GM23248 (cell line): ENCODE measurements around the gene TNXB. TPM values are rescaled to one million over a fixed set of nuclear protein-coding genes. Genes with fewer than 3 reads are reported as not detected.
A peak's percentile ranks its signal among the peaks of the same experiment; 100 is the strongest.
"Not testable (repeated sequence)": the region's sequence is repeated elsewhere in the genome, so short reads cannot be mapped to it uniquely, and the experiment has no call there.

Source experiments
- DNase-seq: peaks from one replicate; pipeline ENCODE4 v3.0.0-alpha.2; 2015
- H2AFZ ChIP-seq: fragments of 200-600 bp; sonication (generic); 2 replicates; pipeline ENCODE4 v1.6.1; 2016; ENCODE audit warnings: antibody characterized with exemption
- H3F3A ChIP-seq: fragments of 200-600 bp; sonication (generic); 2 replicates; pipeline ENCODE4 v1.6.1; 2016; ENCODE audit warnings: mild to moderate bottlenecking, antibody characterized with exemption, mixed run types; ENCODE audit not compliant: insufficient read depth
- H3K27ac ChIP-seq: fragments of 200-600 bp; sonication (generic); 2 replicates; pipeline ENCODE4 v1.5.1; 2016; ENCODE audit warnings: mild to moderate bottlenecking
- H3K27me3 ChIP-seq: fragments of 200-600 bp; sonication (generic); replicated peaks from 2 replicates; pipeline ENCODE4 v1.6.1; 2016; ENCODE audit warnings: mild to moderate bottlenecking; ENCODE audit not compliant: insufficient read depth
- H3K36me3 ChIP-seq: fragments of 200-600 bp; sonication (generic); 2 replicates; pipeline ENCODE4 v1.6.1; 2016; ENCODE audit warnings: low read depth, mild to moderate bottlenecking
- H3K4me1 ChIP-seq: fragments of 200-600 bp; sonication (generic); 2 replicates; pipeline ENCODE4 v1.6.1; 2016; ENCODE audit warnings: mild to moderate bottlenecking; ENCODE audit not compliant: insufficient read depth
- H3K4me2 ChIP-seq: fragments of 200-600 bp; sonication (generic); one replicate; pipeline ENCODE4 v1.6.1; 2016; ENCODE audit warnings: mild to moderate bottlenecking; ENCODE audit not compliant: unreplicated experiment
- H3K4me3 ChIP-seq: fragments of 200-600 bp; sonication (generic); 2 replicates; pipeline ENCODE4 v1.5.1; 2016; ENCODE audit warnings: mild to moderate bottlenecking
- H3K79me2 ChIP-seq: fragments of 200-600 bp; sonication (generic); 2 replicates; pipeline ENCODE4 v1.6.1; 2016; ENCODE audit warnings: mild to moderate bottlenecking; ENCODE audit not compliant: insufficient read depth
- H3K9ac ChIP-seq: fragments of 200-600 bp; sonication (generic); 2 replicates; pipeline ENCODE4 v1.6.1; 2016; ENCODE audit warnings: mild to moderate bottlenecking
- H3K9me2 ChIP-seq: fragments of 200-600 bp; sonication (generic); 2 replicates; pipeline ENCODE4 v1.6.1; 2016; ENCODE audit warnings: mixed run types, mild to moderate bottlenecking, moderate library complexity; ENCODE audit not compliant: insufficient read depth
- H3K9me3 ChIP-seq: fragments of 200-600 bp; sonication (generic); one replicate; pipeline ENCODE4 v1.6.1; 2017; ENCODE audit warnings: low read depth
- H4K20me1 ChIP-seq: fragments of 200-600 bp; sonication (generic); 2 replicates; pipeline ENCODE4 v1.6.0; 2016; ENCODE audit not compliant: insufficient read depth
- EZH2 ChIP-seq: fragments of 200-600 bp; sonication (generic); IDR thresholded peaks from 2 replicates; pipeline ENCODE4 v1.6.1; 2018; ENCODE audit warnings: antibody characterized with exemption, mild to moderate bottlenecking; ENCODE audit not compliant: insufficient read depth, poor library complexity, severe bottlenecking
- EZH2phosphoT487 ChIP-seq: fragments of 200-600 bp; sonication (generic); IDR thresholded peaks from 2 replicates; pipeline ENCODE4 v1.6.1; 2018; ENCODE audit warnings: antibody characterized with exemption, moderate library complexity, mild to moderate bottlenecking, low read depth; ENCODE audit not compliant: insufficient read depth
- WGBS, 2 experiments: methylation state at CpG; one replicate each; pipeline ENCODE4 v1.1.6; 2015 to 2017; ENCODE audit warnings: low lambda C conversion rate in 2 of 2, low coverage in 1 of 2; ENCODE audit errors: missing lambda C conversion rate in 2 of 2; 5-methylcytosine and 5-hydroxymethylcytosine counted together
- in situ Hi-C: fragments of 300-500 bp; cut with MboI; formaldehyde crosslinking; loops from 2 replicates; pipeline ENCODE4 v1.15.0; 2020
- polyA plus RNA-seq: library from polyadenylated mRNA; unstranded; fragments of >200 nt; fragmentation: Nextera tagmentation; extraction: Ambion mirVana; gene quantifications from 2 replicates; pipeline ENCODE4 v1.2.1, GENCODE V29; 2016
- total RNA-seq: library from RNA; depleted of rRNA; stranded (reverse); fragments of >200 nt; shearing (Covaris generic); gene quantifications from 2 replicates; pipeline ENCODE4 v1.2.3, GENCODE V29; 2014

Gene TNXB
- total and polyA plus RNA-seq, 2 experiments from 2014 or later = 5.2 to 23.8 TPM

GRCh38 chr6:32047539-32047854 is 61.6 kb downstream of the TNXB start:
- Histone ChIP-seq H3K27ac (no peak overlapping the region), H3F3A (no peaks in the 10 kb centered on the region), H3K36me3 (no peaks in the 10 kb centered on the region), H3K9me3 (no peaks in the 10 kb centered on the region), H3K9me2 (no peaks in the 10 kb centered on the region), H3K9ac (peak overlapping the region; percentile 65; the same call in 1 of the 2 replicates), H3K4me1 (peaks cover 19% of the 10 kb centered on the region), H4K20me1 (no peaks in the 10 kb centered on the region), H3K27me3 (no peaks in the 10 kb centered on the region), H2AFZ (peak overlapping the region; percentile 35; the same call in 1 of the 2 replicates), H3K79me2 (no peaks in the 10 kb centered on the region), H3K4me2 (peak overlapping the region; percentile 37), H3K4me3 (no peak overlapping the region)
- no peak for DNase-seq
- in situ Hi-C loops = no loop called here
- no peak for TF ChIP-seq EZH2
- TF ChIP-seq EZH2phosphoT487 = no peak
- WGBS, 2 experiments = 62 to 73% methylated on average over 6 of the region's 6 CpGs

GRCh38 chr6:32047084-32047478 is 62.1 kb downstream of the TNXB start:
- Histone ChIP-seq H3K4me1 (peaks cover 19% of the 10 kb centered on the region), H3K4me2 (peak overlapping the region; percentile 37), H3K9me2 (no peaks in the 10 kb centered on the region), H3F3A (no peaks in the 10 kb centered on the region), H3K9me3 (no peaks in the 10 kb centered on the region), H3K9ac (peak overlapping the region; percentile 65), H2AFZ (peak overlapping the region; percentile 35; the same call in 1 of the 2 replicates), H3K36me3 (no peaks in the 10 kb centered on the region), H3K27ac (no peak overlapping the region), H3K27me3 (no peaks in the 10 kb centered on the region), H4K20me1 (no peaks in the 10 kb centered on the region), H3K4me3 (no peak overlapping the region), H3K79me2 (no peaks in the 10 kb centered on the region)
- WGBS, 2 experiments = 10 to 13% methylated on average over 11 of the region's 11 CpGs
- no peak for TF ChIP-seq EZH2phosphoT487
- TF ChIP-seq EZH2 = no peak
- in situ Hi-C loops = no loop called here
- DNase-seq = peak; percentile 75

GRCh38 chr6:32046450-32047083 is 62.6 kb downstream of the TNXB start:
- Histone ChIP-seq H3K9me2 (no peaks in the 10 kb centered on the region), H3K79me2 (no peaks in the 10 kb centered on the region), H3K4me1 (peaks cover 19% of the 10 kb centered on the region), H3K4me2 (peak overlapping the region; percentile 37), H3K9me3 (no peaks in the 10 kb centered on the region), H3K9ac (peak overlapping the region; percentile 65), H3K36me3 (no peaks in the 10 kb centered on the region), H3K4me3 (no peak overlapping the region), H3K27me3 (no peaks in the 10 kb centered on the region), H2AFZ (0 out of 2 replicates have a peak overlapping the region, but pooled peaks have one; percentile 35), H3F3A (no peaks in the 10 kb centered on the region), H4K20me1 (no peaks in the 10 kb centered on the region), H3K27ac (no peak overlapping the region)
- peak; percentile 47 for DNase-seq
- WGBS, 2 experiments = 28 to 44% methylated on average over 8 to 14 of the region's 14 CpGs
- TF ChIP-seq EZH2 = no peak
- no peak for TF ChIP-seq EZH2phosphoT487
- in situ Hi-C loops = no loop called here

GRCh38 chr6:32045811-32046449 is 63.2 kb downstream of the TNXB start:
- no peaks in the 10 kb centered on the region for H4K20me1 ChIP-seq
- no peak overlapping the region for H2AFZ ChIP-seq
- no peak overlapping the region for H3K9ac ChIP-seq
- H3K36me3 ChIP-seq = no peaks in the 10 kb centered on the region
- H3K9me3 ChIP-seq = no peaks in the 10 kb centered on the region
- TF ChIP-seq EZH2phosphoT487 (no peak), EZH2 (no peak)
- no peak overlapping the region for H3K4me3 ChIP-seq
- H3K4me1 ChIP-seq = peaks cover 19% of the 10 kb centered on the region
- H3K27me3 ChIP-seq = no peaks in the 10 kb centered on the region
- no peaks in the 10 kb centered on the region for H3F3A ChIP-seq
- H3K4me2 ChIP-seq = no peak overlapping the region
- H3K27ac ChIP-seq = no peak overlapping the region
- WGBS, 2 experiments = 88 to 89% methylated on average over 21 to 22 of the region's 22 CpGs
- in situ Hi-C loops = no loop called here
- no peaks in the 10 kb centered on the region for H3K9me2 ChIP-seq
- H3K79me2 ChIP-seq = no peaks in the 10 kb centered on the region
- DNase-seq = no peak

- in situ Hi-C loops, H3K27ac ChIP-seq, H3K4me2 ChIP-seq: not testable (repeated sequence)
Measured at GRCh38 chr6:32044916-32045315, 64.2 kb downstream of the TNXB start.

GRCh38 chr6:32043589-32044380 is 65.4 kb downstream of the TNXB start:
- H4K20me1 ChIP-seq, H3K27ac ChIP-seq, H3K9me2 ChIP-seq, H3F3A ChIP-seq, H3K9me3 ChIP-seq, H3K79me2 ChIP-seq, H3K4me3 ChIP-seq, H3K4me2 ChIP-seq, H3K36me3 ChIP-seq, H3K9ac ChIP-seq, in situ Hi-C loops, H3K27me3 ChIP-seq, H2AFZ ChIP-seq, DNase-seq: not testable (repeated sequence)
- H3K4me1 ChIP-seq = peaks cover 19% of the 10 kb centered on the region
- WGBS, 2 experiments = 90 to 96% methylated on average over 11 to 22 of the region's 31 CpGs

More at GRCh38 chr6:32044916-32045315, 64.2 kb downstream of the TNXB start:
- H3K36me3 ChIP-seq, H3F3A ChIP-seq, H3K27me3 ChIP-seq, H3K9ac ChIP-seq, H2AFZ ChIP-seq, H3K79me2 ChIP-seq, H3K9me2 ChIP-seq, H4K20me1 ChIP-seq, H3K9me3 ChIP-seq, DNase-seq, H3K4me3 ChIP-seq: not testable (repeated sequence)
- 82 to 86% methylated on average over 12 to 15 of the region's 18 CpGs for WGBS, 2 experiments
- H3K4me1 ChIP-seq = peaks cover 19% of the 10 kb centered on the region
